ENCODE results near the gene HGF.
"Not testable (repeated sequence)": the region's sequence is repeated elsewhere in the genome, so short reads cannot be mapped to it uniquely, and the experiment has no call there.

Gene HGF

GRCh38 chr7:81769891-81770727, at the start of gene HGF:
Gene HGF, minus strand, starts transcription at chr7:81770047. Its CDS starts 76 bp downstream, at chr7:81769971.
- DNase-seq (ENCODE audit: low read depth in 2 of 3, low spot score in 1 of 3), result no peak

GRCh38 chr7:81816312-81816711, 46.5 kb upstream of the HGF start:
- no peak for DNase-seq (ENCODE audit: low read depth in 2 of 3, low spot score in 1 of 3)

GRCh38 chr7:81812866-81813476, 43.1 kb upstream of the HGF start:
- not testable (repeated sequence) for DNase-seq (ENCODE audit: low read depth in 2 of 3, low spot score in 1 of 3)

- no peak for DNase-seq (ENCODE audit: low read depth in 2 of 3, low spot score in 1 of 3)
Observed at GRCh38 chr7:81811956-81812865, 42.4 kb upstream of the HGF start.

- DNase-seq (ENCODE audit: low read depth in 2 of 3, low spot score in 1 of 3), result no peak
Observed at GRCh38 chr7:81810476-81811155, 40.8 kb upstream of the HGF start.

GRCh38 chr7:81808310-81808709, 38.5 kb upstream of the HGF start:
- DNase-seq (ENCODE audit: low read depth in 2 of 3, low spot score in 1 of 3), result not testable (repeated sequence)

- no peak for DNase-seq (ENCODE audit: low read depth in 2 of 3, low spot score in 1 of 3)
Observed at GRCh38 chr7:81803267-81803666, 33.4 kb upstream of the HGF start.

- DNase-seq (ENCODE audit: low read depth in 2 of 3, low spot score in 1 of 3), result no peak
Observed at GRCh38 chr7:81802251-81802650, 32.4 kb upstream of the HGF start.

- DNase-seq (ENCODE audit: low read depth in 2 of 3, low spot score in 1 of 3), result no peak
Observed at GRCh38 chr7:81801532-81801931, 31.7 kb upstream of the HGF start.

- no peak for DNase-seq (ENCODE audit: low read depth in 2 of 3, low spot score in 1 of 3)
Observed at GRCh38 chr7:81791568-81792518, 22.0 kb upstream of the HGF start.

- no peak for DNase-seq (ENCODE audit: low read depth in 2 of 3, low spot score in 1 of 3)
Observed at GRCh38 chr7:81790686-81791085, 20.8 kb upstream of the HGF start.

GRCh38 chr7:81790120-81790500, 20.3 kb upstream of the HGF start:
- DNase-seq (ENCODE audit: low read depth in 2 of 3, low spot score in 1 of 3), result no peak

- no peak for DNase-seq (ENCODE audit: low read depth in 2 of 3, low spot score in 1 of 3)
Observed at GRCh38 chr7:81789406-81790119, 19.7 kb upstream of the HGF start.

- no peak for DNase-seq (ENCODE audit: low read depth in 2 of 3, low spot score in 1 of 3)
Observed at GRCh38 chr7:81788246-81788645, 18.4 kb upstream of the HGF start.

- DNase-seq (ENCODE audit: low read depth in 2 of 3, low spot score in 1 of 3), result no peak
Observed at GRCh38 chr7:81783818-81784217, 14.0 kb upstream of the HGF start.

- no peak for DNase-seq (ENCODE audit: low read depth in 2 of 3, low spot score in 1 of 3)
Observed at GRCh38 chr7:81780914-81781693, 11.3 kb upstream of the HGF start.

GRCh38 chr7:81779706-81780105, 9.9 kb upstream of the HGF start:
- DNase-seq (ENCODE audit: low read depth in 2 of 3, low spot score in 1 of 3), result no peak

GRCh38 chr7:81777697-81778096, 7.8 kb upstream of the HGF start:
- no peak for DNase-seq (ENCODE audit: low read depth in 2 of 3, low spot score in 1 of 3)
